SK-N-MC (cell line): ENCODE data around the gene TOMM34.

Source experiments
- DNase-seq: peaks from one replicate; pipeline ENCODE4 v3.0.0-alpha.2; 2011; ENCODE audit warnings: low read depth, low spot score
- H3K27ac ChIP-seq: fragments of 200-600 bp; sonication (generic); 2 replicates; pipeline ENCODE4 v1.5.1; 2016; ENCODE audit warnings: mixed run types
- H3K36me3 ChIP-seq: fragments of 200-600 bp; sonication (generic); 2 replicates; pipeline ENCODE4 v1.6.1; 2017; ENCODE audit warnings: antibody characterized with exemption, low read length, mixed read lengths; ENCODE audit not compliant: insufficient read depth
- H3K4me3 ChIP-seq: fragments of 200-600 bp; sonication (generic); 2 replicates; pipeline ENCODE4 v1.5.1; 2016
- H3K9ac ChIP-seq: fragments of 200-600 bp; sonication (generic); 2 replicates; pipeline ENCODE4 v1.8.0; 2017; ENCODE audit warnings: mixed run types, mixed read lengths; ENCODE audit not compliant: insufficient read length
- H3K9me3 ChIP-seq: fragments of 200-600 bp; sonication (generic); 2 replicates; pipeline ENCODE4 v1.6.1; 2017; ENCODE audit warnings: low read depth, mild to moderate bottlenecking, antibody characterized with exemption, low read length, moderate library complexity, mixed read lengths
- EZH2 ChIP-seq: fragments of 200-600 bp; sonication (generic); IDR thresholded peaks from one replicate; pipeline ENCODE4 v1.6.1; 2017; ENCODE audit warnings: antibody characterized with exemption
- FOXP2 ChIP-seq: optimal IDR thresholded peaks from 2 replicates; pipeline ENCODE3; 2011; ENCODE audit warnings: mild to moderate bottlenecking, moderate library complexity; ENCODE audit not compliant: insufficient read depth; ENCODE audit errors: extremely low read length, control extremely low read depth
- POLR2AphosphoS5 ChIP-seq: IDR thresholded peaks from 2 replicates; pipeline ENCODE4 v1.6.1; 2012; ENCODE audit warnings: mild to moderate bottlenecking, low read depth, low read length, borderline replicate concordance

Gene TOMM34

DNA sequence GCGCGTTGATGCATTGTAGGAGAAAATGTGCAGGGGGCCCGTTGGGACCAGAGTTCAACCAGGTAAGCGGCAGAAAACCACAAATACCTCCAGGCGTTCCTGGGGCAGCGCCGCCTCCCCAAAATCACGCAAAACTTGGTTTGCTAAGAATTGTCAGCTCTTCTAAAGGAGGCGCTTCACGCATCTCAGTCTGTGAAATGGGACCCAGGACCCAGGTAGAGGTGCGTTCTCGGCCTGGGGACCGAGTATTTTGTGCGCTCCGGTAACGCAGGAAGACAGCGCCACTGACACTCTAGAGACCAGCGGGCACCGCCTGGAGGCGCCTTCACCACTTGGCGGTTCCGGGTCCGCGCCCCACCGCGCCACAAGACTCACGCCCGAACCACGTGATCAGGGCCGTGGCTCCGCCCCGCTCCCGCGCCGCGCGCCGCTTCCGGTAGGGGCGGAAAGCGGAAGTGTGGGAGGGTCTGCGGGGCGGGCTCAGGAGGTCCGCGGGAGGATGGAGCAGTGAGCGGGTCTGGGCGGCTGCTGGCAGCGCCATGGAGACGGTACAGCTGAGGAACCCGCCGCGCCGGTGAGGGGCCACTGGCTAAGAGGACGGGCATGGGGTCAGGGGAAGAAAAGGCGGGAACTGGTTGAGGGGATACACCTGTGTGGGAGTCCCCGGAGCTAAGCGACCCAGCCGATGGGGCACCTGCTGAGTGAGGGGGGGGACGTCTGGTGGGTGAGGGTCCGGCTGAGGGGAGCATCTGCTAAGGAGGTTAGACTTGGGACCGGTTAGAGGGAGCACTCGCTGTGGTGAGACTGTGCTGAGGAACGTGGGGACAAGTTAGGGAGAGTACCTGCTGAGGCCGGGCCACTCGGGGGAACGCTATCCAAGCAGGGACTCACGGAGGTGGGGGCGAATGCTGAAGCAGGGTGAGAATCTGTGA lies 6.1 kb upstream of the TOMM34 start, which contains the start of gene STK4:
Gene STK4, plus strand, starts transcription at position 483 of the 932 bp plus-strand sequence. Its CDS starts 57 bp downstream, at position 540.
- no peak for DNase-seq
- H3K36me3 ChIP-seq: no peaks in the 10 kb centered on the region
- no peaks in the 10 kb centered on the region for H3K9me3 ChIP-seq
- H3K9ac ChIP-seq: peak within 1 kb of the TSS; percentile 81
- H3K27ac ChIP-seq: no peak within 1 kb of the TSS
- TF ChIP-seq FOXP2: peak; percentile 42
- peak; percentile 90 for TF ChIP-seq POLR2AphosphoS5
- TF ChIP-seq EZH2: no peak
- H3K4me3 ChIP-seq: peak within 1 kb of the TSS; percentile 82

- Histone ChIP-seq H3K9me3 (no peaks in the 10 kb centered on the region), H3K4me3 (peak overlapping the region; percentile 82), H3K9ac (peak overlapping the region; percentile 81), H3K36me3 (no peaks in the 10 kb centered on the region), H3K27ac (no peak overlapping the region)
- DNase-seq: no peak
- no peak for TF ChIP-seq FOXP2
- TF ChIP-seq EZH2: no peak
- TF ChIP-seq POLR2AphosphoS5: no peak
Observed at GRCh38 chr20:44965651-44966029, 5.4 kb upstream of the TOMM34 start.

DNA sequence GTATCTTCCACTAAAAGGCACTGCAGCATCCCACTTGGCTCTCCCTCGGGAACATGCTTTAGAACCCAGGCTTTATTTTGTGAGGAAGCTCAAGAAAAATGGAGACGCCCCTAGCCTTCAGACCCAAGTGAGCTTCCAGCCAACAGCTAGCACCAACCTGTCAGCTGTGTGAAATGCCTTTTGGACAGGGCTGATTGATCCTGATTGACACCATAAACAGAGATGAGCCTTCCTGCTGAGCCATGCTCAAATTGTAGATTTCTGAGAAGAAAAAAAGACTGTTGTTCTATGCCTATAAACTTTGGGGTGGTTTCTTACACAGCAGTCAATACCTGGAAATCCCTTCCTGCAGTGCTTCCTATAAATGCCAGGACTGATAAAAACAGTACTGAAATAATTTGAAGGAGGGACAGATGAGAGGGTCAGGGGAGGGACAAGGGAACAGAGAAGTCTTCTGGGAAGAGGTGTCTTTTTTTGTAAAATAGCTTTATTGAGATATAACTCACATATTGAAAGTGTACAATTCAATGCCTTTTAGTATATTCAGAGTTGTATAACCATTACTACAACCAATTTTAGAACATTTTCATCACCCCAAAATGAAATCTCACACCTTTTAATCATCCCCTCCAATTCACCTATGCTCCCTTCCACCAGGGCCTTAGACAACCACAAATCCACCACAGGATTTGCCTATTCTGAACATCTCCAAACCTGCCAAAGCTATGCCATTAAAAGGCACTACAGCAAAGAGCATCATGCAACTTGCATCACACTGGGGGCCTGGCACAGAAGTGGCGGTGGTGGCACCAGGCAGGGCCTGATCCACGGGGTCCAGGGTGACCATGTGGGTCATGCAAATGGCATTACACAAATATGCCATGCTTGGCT lies 3.4 kb upstream of the TOMM34 start:
- TF ChIP-seq EZH2 (no peak), POLR2AphosphoS5 (no peak), FOXP2 (no peak)
- Histone ChIP-seq H3K36me3 (no peaks in the 10 kb centered on the region), H3K4me3 (no peak overlapping the region), H3K9me3 (no peaks in the 10 kb centered on the region), H3K27ac (no peak overlapping the region), H3K9ac (no peak overlapping the region)
- no peak for DNase-seq

DNA sequence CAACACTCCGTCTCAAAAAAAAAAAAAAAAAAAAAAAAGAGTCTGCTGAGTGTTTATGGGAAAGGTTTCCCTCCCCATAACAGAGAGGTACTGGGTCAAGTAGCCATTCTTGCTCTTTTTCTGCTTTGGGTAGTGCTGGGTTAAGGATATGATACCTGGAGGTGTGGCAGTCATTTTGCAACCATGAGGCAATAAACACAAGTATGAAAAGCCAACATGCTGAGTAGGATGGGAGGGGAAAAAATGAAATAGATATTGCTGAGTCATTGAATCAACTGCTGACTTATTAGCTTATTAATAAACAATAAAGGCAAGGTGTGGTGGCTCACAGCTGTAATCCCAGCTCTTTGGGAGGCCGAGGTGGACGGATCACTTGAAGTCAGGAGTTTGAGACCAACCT lies 2.3 kb upstream of the TOMM34 start:
- no peak overlapping the region for H3K4me3 ChIP-seq
- no peaks in the 10 kb centered on the region for H3K9me3 ChIP-seq
- no peak for DNase-seq
- no peak overlapping the region for H3K9ac ChIP-seq
- H3K27ac ChIP-seq: no peak overlapping the region
- H3K36me3 ChIP-seq: peaks cover 5% of the 10 kb centered on the region; the same call in 1 of the 2 replicates
- no peak for TF ChIP-seq EZH2

DNA sequence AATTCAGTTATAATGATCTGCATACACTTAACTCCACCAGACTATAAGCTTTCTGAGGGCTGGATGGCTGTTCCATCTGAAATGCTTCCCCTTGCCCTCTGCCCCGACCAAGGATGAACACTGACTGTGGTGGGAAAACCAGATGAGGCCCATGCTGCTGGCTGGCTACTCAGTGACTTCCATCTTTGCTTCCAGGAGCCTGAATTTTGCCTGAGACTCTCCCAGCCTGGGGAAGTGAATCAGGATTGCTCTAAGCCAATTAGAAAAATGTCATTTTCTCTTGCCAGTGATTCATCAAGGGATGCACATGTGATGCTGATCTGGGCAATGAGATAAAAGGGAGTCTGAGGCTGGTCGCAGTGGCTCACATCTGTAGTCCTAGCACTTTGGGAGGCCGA lies 1.7 kb upstream of the TOMM34 start:
- TF ChIP-seq EZH2 (no peak), FOXP2 (no peak), POLR2AphosphoS5 (no peak)
- Histone ChIP-seq H3K9me3 (no peaks in the 10 kb centered on the region), H3K27ac (no peak overlapping the region), H3K9ac (no peak overlapping the region), H3K4me3 (no peak overlapping the region), H3K36me3 (peaks cover 5% of the 10 kb centered on the region; the same call in 1 of the 2 replicates)
- DNase-seq: no peak

- no peak for DNase-seq
- Histone ChIP-seq H3K36me3 (peaks cover 8% of the 10 kb centered on the region), H3K27ac (peak overlapping the region; percentile 43; the same call in 1 of the 2 replicates), H3K9me3 (no peaks in the 10 kb centered on the region), H3K9ac (no peak overlapping the region), H3K4me3 (peak overlapping the region; percentile 93; the same call in 1 of the 2 replicates)
- no peak for TF ChIP-seq FOXP2
- no peak for TF ChIP-seq EZH2
- no peak for TF ChIP-seq POLR2AphosphoS5
Observed at GRCh38 chr20:44961011-44961869, 1.0 kb upstream of the TOMM34 start.

GRCh38 chr20:44959638-44960102 lies 527 bp downstream of the TOMM34 start:
- TF ChIP-seq EZH2: no peak
- no peak for TF ChIP-seq FOXP2
- TF ChIP-seq POLR2AphosphoS5: no peak
- DNase-seq: no peak
- Histone ChIP-seq H3K36me3 (peaks cover 24% of the 10 kb centered on the region), H3K4me3 (peak overlapping the region; percentile 93), H3K9ac (peak overlapping the region; percentile 82), H3K27ac (no peak overlapping the region), H3K9me3 (no peaks in the 10 kb centered on the region)
